Uterus (tissue), 4 donors: ENCODE measurements around the gene QKI. TPM values are rescaled to one million over a fixed set of nuclear protein-coding genes. Genes with fewer than 3 reads are reported as not detected.

Experiments used
- DNase-seq, 2 donors: peaks; one replicate each; pipeline ENCODE4 v3.0.0-alpha.2; 2019 to 2020
- H3K27ac ChIP-seq, 2 donors: fragments of 200-600 bp; sonication (generic); 1 replicate in 1 of 2; 2 replicates in 1 of 2; pipeline ENCODE4 v1.5.1; 2016 to 2018
- H3K27me3 ChIP-seq, 2 donors: fragments of 200-600 bp; sonication (generic); one replicate each; pipeline ENCODE4 v1.5.1; 2018 to 2019; ENCODE audit warnings: control low read depth in 1 of 2
- H3K36me3 ChIP-seq, 2 donors: fragments of 200-600 bp; sonication (generic); one replicate each; pipeline ENCODE4 v1.5.1; 2019; ENCODE audit warnings: control low read depth in 1 of 2
- H3K4me1 ChIP-seq, 2 donors: fragments of 200-600 bp; sonication (generic); one replicate each; pipeline ENCODE4 v1.5.1; 2018 to 2019; ENCODE audit warnings: control low read depth in 1 of 2
- H3K4me3 ChIP-seq, 2 donors: fragments of 200-600 bp; sonication (generic); 1 replicate in 1 of 2; 2 replicates in 1 of 2; pipeline ENCODE4 v1.5.1; 2018 to 2019; ENCODE audit warnings: mild to moderate bottlenecking in 1 of 2
- H3K9me3 ChIP-seq, 2 donors: fragments of 200-600 bp; sonication (generic); one replicate each; pipeline ENCODE4 v1.5.1; 2019; ENCODE audit warnings: control low read depth in 1 of 2
- POLR2A ChIP-seq, 2 donors: fragments of 450-650 bp; IDR thresholded peaks; one replicate each; pipeline ENCODE4 v1.6.1; 2016; ENCODE audit warnings: antibody characterized with exemption in 2 of 2, mild to moderate bottlenecking in 1 of 2, moderate library complexity in 1 of 2
- intact Hi-C: fragments of 100-400 bp; cut with DNase I; formaldehyde crosslinking; loops from one replicate; pipeline ENCODE4 v1.15.1; 2023; ENCODE audit warnings: low total_unique reads
- total RNA-seq, 4 donors: library from RNA; depleted of rRNA in 3 of 4; stranded (reverse); fragments of >200 nt in 3 of 4; gene quantifications; one replicate each; pipeline versions ENCODE4 v1.1.0 to v1.2.4, GENCODE V29; 2014 to 2023
- TF ChIP-seq, protein P1 (sequence below), 4 experiments: fragments of 200-600 bp in 2 of 4; fragments of 450-650 bp in 2 of 4; sonication (generic) in 2 of 4; IDR thresholded peaks; one replicate each; pipeline ENCODE4 v1.5.1; 2016 to 2019; ENCODE audit warnings: antibody characterized with exemption in 4 of 4, mild to moderate bottlenecking in 2 of 4, moderate library complexity in 1 of 4
- donor health status: DM: yes; HTN: yes; CAD: no.

QKI gene
- total RNA-seq, 4 donors from 2014 or later: 93.5 to 213 (median 164) TPM

DNA sequence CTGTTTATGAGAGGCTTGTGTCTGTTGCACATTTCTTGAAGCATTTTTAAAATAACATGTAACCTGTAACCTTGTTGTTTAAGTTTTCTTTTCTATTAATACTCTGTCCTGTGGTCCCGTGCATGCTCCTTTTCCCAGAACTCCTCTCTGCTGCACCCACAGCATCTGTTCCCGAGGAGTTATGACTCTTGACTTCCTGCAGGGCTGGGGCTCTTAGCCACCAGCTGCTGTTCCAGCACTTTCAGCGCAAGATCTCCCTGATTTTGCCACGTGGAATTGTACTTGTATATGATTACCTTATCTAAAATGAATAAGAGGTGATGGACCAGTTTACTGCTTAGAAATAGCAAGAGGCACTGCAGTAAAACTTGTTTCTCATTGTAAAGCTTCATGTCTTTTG is 150.6 kb downstream of the QKI start:
- H3K4me3 ChIP-seq: no peak overlapping the region
- H3K36me3 ChIP-seq: no peaks in the 10 kb centered on the region
- no peaks in the 10 kb centered on the region for H3K9me3 ChIP-seq
- intact Hi-C loops: no loop called here
- no peak overlapping the region for H3K27ac ChIP-seq
- no peaks in the 10 kb centered on the region for H3K27me3 ChIP-seq
- H3K4me1 ChIP-seq: no peaks in the 10 kb centered on the region
- DNase-seq: no peak
- no peak for TF ChIP-seq POLR2A (IDR thresholded peaks at IDR 0.05)
- TF ChIP-seq, protein P1, sequence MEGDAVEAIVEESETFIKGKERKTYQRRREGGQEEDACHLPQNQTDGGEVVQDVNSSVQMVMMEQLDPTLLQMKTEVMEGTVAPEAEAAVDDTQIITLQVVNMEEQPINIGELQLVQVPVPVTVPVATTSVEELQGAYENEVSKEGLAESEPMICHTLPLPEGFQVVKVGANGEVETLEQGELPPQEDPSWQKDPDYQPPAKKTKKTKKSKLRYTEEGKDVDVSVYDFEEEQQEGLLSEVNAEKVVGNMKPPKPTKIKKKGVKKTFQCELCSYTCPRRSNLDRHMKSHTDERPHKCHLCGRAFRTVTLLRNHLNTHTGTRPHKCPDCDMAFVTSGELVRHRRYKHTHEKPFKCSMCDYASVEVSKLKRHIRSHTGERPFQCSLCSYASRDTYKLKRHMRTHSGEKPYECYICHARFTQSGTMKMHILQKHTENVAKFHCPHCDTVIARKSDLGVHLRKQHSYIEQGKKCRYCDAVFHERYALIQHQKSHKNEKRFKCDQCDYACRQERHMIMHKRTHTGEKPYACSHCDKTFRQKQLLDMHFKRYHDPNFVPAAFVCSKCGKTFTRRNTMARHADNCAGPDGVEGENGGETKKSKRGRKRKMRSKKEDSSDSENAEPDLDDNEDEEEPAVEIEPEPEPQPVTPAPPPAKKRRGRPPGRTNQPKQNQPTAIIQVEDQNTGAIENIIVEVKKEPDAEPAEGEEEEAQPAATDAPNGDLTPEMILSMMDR (IDR thresholded peaks at IDR 0.05): no peak

DNA sequence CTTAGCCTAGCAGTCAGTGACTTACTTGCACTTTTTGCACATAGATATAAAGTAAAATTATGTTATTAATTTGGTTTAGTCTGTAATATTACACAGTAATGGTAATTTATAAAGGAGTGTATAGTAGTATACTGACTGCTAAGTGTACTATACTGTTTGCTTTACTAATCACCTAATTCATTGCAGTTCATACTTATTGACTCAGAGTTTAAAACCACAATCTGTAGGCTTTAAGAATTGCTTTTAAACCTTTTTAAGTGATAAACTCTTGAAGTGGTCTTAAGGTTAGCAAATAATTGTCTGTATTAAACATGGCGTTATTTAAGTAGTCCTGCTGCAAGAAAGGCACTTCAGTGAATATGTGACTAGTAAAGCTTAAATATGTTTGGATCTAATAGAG is 151.5 kb downstream of the QKI start:
- intact Hi-C loops: no loop called here
- Histone ChIP-seq H3K4me3 (no peak overlapping the region), H3K27ac (no peak overlapping the region), H3K27me3 (no peaks in the 10 kb centered on the region), H3K9me3 (no peaks in the 10 kb centered on the region), H3K36me3 (no peaks in the 10 kb centered on the region), H3K4me1 (no peaks in the 10 kb centered on the region)
- no peak for TF ChIP-seq POLR2A (IDR thresholded peaks at IDR 0.05)
- TF ChIP-seq, protein P1 (IDR thresholded peaks at IDR 0.05): no peak
- DNase-seq: no peak

DNA sequence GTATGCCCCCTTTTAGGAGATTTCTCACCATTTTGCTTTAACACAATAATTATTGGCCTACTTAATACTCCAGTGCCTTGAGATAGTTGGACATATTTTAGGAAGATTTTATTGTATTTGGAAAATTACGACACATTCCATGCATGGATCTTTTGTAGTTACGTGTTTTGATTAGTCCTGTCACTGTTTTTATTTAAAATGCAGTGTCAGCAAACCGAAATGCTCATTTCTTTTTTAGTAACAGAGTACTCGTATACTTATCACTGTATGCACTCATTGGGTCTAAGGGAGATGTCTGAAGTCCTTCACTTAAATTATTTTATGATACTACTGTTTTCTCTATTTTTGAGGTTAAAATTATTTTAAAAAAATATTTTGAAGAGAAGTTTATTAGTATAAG is 153.8 kb downstream of the QKI start:
- intact Hi-C loops: no loop called here
- no peaks in the 10 kb centered on the region for H3K36me3 ChIP-seq

GRCh38 chr6:163570579-163571231 is 156.2 kb downstream of the QKI start:
- no peaks in the 10 kb centered on the region for H3K4me1 ChIP-seq
- H3K4me3 ChIP-seq: no peak overlapping the region
- intact Hi-C loops: no loop called here
- TF ChIP-seq, protein P1 (IDR thresholded peaks at IDR 0.05): no peak
- no peak for TF ChIP-seq POLR2A (IDR thresholded peaks at IDR 0.05)
- no peaks in the 10 kb centered on the region for H3K36me3 ChIP-seq
- no peak for DNase-seq
- H3K9me3 ChIP-seq: no peaks in the 10 kb centered on the region
- H3K27me3 ChIP-seq: no peaks in the 10 kb centered on the region
- no peak overlapping the region for H3K27ac ChIP-seq

More for the DNA sequence above, 153.8 kb downstream of the QKI start:
- TF ChIP-seq POLR2A (IDR thresholded peaks at IDR 0.05): no peak
- TF ChIP-seq, protein P1 (IDR thresholded peaks at IDR 0.05): no peak
- H3K4me1 ChIP-seq: no peaks in the 10 kb centered on the region
- no peaks in the 10 kb centered on the region for H3K27me3 ChIP-seq
- H3K27ac ChIP-seq: no peak overlapping the region
- no peaks in the 10 kb centered on the region for H3K9me3 ChIP-seq
- no peak for DNase-seq
- no peak overlapping the region for H3K4me3 ChIP-seq

DNA sequence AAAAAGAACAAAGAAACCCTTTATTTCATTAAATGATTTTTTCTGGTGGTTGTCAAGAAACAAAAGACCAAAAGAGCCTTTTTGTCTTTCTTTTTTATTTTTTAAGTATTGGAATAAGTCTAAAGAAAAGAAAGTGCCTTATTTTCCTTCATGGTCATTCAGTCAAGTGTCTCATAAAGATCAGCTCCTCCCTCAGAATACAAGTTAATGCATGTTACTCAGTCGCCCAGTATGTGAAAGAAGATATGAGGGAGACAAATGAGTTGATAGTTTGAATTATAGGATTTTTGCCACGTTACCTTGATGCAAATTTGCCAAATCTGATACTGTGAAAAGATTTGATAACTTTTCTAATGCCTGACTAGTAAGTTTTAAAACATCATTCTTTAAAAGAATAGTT is 157.2 kb downstream of the QKI start:
- Histone ChIP-seq H3K4me1 (no peaks in the 10 kb centered on the region), H3K27me3 (no peaks in the 10 kb centered on the region), H3K4me3 (no peak overlapping the region), H3K36me3 (no peaks in the 10 kb centered on the region), H3K9me3 (no peaks in the 10 kb centered on the region), H3K27ac (no peak overlapping the region)
- intact Hi-C loops: no loop called here
- TF ChIP-seq POLR2A (IDR thresholded peaks at IDR 0.05): no peak
- TF ChIP-seq, protein P1 (IDR thresholded peaks at IDR 0.05): no peak
- no peak for DNase-seq
